GM15510 (cell line): ENCODE data around the gene PNPLA8.

Experiments used
- POLR2A ChIP-seq: IDR thresholded peaks from 3 replicates; pipeline ENCODE4 v1.6.1; 2011; ENCODE audit warnings: borderline replicate concordance; ENCODE audit not compliant: insufficient read length; ENCODE audit errors: extremely low read depth

Gene PNPLA8

DNA sequence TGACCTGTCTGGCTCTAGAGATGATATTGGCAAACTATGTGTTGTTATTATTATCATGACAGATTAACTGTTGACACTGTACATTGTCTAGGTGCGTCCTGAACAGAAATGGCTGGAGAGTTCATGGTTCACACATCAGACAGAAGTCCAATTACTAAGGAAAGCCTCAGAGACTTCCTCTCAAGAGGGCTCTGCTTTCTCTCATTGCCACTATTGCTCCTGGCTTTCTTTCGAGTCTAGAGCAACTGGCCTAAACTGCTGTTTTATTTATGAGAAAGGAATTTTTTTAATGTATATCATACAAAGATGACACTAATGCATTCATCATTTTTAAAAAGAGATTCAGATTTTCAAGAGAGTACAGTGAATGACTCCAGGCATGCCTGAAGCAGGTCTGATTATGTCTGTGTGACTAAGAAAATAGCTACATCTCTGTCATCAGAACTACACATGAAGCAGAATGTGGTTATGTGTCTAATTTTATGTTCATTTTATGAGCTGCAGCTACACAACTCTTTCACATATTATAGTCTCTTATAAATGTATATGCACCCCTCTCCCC lies 100.1 kb downstream of the PNPLA8 start:
- no peak for TF ChIP-seq POLR2A

DNA sequence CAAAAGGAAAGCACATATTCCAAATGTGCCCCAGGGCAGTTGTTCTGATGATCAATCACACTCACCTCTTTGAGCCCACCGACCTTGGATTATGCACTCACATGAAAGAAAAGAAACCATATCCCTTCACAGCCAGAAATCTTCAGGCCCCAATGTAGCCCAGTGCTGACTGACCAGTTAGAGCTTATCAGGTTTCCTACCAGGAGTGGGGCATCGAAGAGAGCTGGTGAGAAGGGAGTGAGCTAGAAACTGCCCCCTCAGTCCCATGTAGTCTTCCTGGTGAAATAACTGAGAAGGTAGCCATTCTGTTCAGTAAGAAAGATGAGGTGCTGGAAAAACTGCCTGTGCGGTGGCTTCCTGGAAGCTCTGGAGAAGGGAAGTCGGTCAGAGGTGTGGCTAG lies 101.9 kb downstream of the PNPLA8 start:
- TF ChIP-seq POLR2A = no peak

DNA sequence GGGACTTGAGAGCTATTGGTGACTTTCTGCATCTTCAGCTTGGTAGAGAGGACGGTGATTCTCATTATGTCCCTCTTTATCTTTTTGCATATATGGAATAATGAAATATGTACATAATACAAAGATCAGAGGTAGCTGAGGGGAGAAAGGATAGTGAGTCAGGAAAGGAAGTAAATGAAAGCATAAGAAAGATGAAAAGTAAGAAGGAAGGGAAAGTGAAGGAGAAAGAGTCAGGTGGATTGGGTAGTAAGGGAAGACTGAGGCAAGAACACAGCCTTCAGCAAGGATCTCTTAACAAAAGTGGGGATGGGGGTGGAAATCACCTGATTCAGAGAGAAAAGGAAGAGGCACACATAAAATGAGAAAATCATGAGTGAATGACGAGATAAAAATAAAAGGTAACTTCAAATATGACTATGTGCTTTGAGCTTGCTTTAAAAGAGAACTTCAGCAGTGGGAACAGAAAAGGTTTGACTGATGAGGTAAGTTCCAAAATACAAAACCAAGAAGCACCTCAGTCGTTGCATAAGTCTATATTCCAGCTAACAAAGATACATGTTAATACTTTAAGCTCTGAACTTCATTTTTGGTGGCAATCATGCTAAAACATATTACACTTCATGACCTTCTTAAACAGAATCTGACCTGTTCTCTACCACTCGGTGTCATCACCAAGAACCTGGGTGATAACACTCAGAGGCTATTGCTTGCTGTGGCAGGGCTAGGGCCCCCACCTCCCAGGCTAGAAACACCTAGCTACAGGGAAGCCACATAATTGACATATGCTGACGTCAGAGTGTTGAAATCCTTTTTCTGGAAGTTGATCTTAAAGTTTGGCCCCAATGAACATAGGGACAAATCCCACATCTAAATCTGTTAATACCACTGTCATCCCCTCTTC lies 102.6 kb downstream of the PNPLA8 start:
- no peak for TF ChIP-seq POLR2A

DNA sequence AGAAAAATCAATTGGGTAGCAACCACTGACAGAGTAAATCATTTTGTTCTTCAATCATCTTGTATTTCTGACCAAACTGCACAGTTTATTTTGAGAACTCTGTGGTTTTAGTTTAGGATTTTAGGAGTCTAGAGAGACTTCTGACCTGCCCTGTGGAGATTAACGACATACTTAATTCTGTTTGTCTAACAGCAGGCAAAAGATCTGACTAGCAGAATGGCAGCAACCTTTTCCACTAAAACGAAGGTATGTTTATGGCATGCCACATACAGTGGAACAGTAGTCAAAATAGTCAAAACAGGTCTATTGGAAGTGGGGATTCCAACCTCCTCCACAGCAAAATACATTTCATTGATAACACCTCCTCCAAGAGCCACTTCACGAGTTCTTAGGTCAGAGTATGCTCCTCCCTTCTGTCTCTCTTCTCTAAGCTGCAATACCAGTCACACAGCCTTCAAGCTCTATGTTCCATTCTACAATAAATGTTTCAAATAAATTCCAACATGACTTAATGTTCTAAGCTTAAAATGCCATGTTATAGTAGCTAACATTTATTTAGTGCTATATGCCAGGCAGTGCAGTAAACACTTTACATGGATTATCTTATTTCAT lies 104.1 kb downstream of the PNPLA8 start:
- TF ChIP-seq POLR2A = no peak
